WERI-Rb-1 (cell line): ENCODE data around the gene ZNF235.

ENCODE experiments used
- DNase-seq: peaks from one replicate; pipeline ENCODE4 v3.0.0-alpha.2; 2020
- H3K27ac ChIP-seq: fragments of 250-450 bp; sonication (Bioruptor Pico); 2 replicates; pipeline ENCODE4 v1.5.1; 2020; ENCODE audit warnings: mild to moderate bottlenecking, moderate library complexity
- H3K27me3 ChIP-seq: fragments of 250-450 bp; sonication (Bioruptor Pico); 2 replicates; pipeline ENCODE4 v1.5.1; 2021; ENCODE audit warnings: mild to moderate bottlenecking, low read depth, moderate library complexity; ENCODE audit not compliant: insufficient read depth, severe bottlenecking
- H3K36me3 ChIP-seq: fragments of 250-450 bp; sonication (Bioruptor Pico); 2 replicates; pipeline ENCODE4 v1.5.1; 2020; ENCODE audit warnings: mild to moderate bottlenecking, moderate library complexity
- H3K4me3 ChIP-seq: 2 replicates; pipeline ENCODE4 v1.5.1; 2011; ENCODE audit warnings: low read depth, mild to moderate bottlenecking, control low read depth, low read length
- H3K9me3 ChIP-seq: fragments of 250-450 bp; sonication (Bioruptor Pico); 2 replicates; pipeline ENCODE4 v1.5.1; 2021; ENCODE audit warnings: mild to moderate bottlenecking, moderate library complexity; ENCODE audit not compliant: severe bottlenecking
- CTCF ChIP-seq: IDR thresholded peaks from 2 replicates; pipeline ENCODE4 v1.5.1; 2011; ENCODE audit warnings: low read depth, mild to moderate bottlenecking, control low read depth, inconsistent platforms, low read length

Gene ZNF235

GRCh38 chr19:44332145-44332544, 27.3 kb upstream of the ZNF235 start:
- no peak for TF ChIP-seq CTCF
- no peak for DNase-seq
- Histone ChIP-seq H3K4me3 (no peak overlapping the region), H3K9me3 (peaks cover 15% of the 10 kb centered on the region), H3K27me3 (no peaks in the 10 kb centered on the region), H3K36me3 (peaks cover 83% of the 10 kb centered on the region), H3K27ac (no peak overlapping the region)

- Histone ChIP-seq H3K36me3 (no peaks in the 10 kb centered on the region), H3K9me3 (peaks cover 7% of the 10 kb centered on the region), H3K27me3 (no peaks in the 10 kb centered on the region), H3K4me3 (no peak overlapping the region), H3K27ac (no peak overlapping the region)
- no peak for DNase-seq
- TF ChIP-seq CTCF = no peak
Measured at GRCh38 chr19:44315883-44316282, 11.1 kb upstream of the ZNF235 start.

- Histone ChIP-seq H3K9me3 (peaks cover 5% of the 10 kb centered on the region), H3K27ac (no peak overlapping the region), H3K36me3 (no peaks in the 10 kb centered on the region), H3K27me3 (no peaks in the 10 kb centered on the region), H3K4me3 (no peak overlapping the region)
- no peak for DNase-seq
- no peak for TF ChIP-seq CTCF
Measured at GRCh38 chr19:44313231-44313630, 8.4 kb upstream of the ZNF235 start.

- H3K27ac ChIP-seq = no peak overlapping the region
- H3K27me3 ChIP-seq = no peaks in the 10 kb centered on the region
- no peak overlapping the region for H3K4me3 ChIP-seq
- H3K9me3 ChIP-seq = no peaks in the 10 kb centered on the region
- DNase-seq = no peak
- no peaks in the 10 kb centered on the region for H3K36me3 ChIP-seq
- TF ChIP-seq CTCF = no peak
Measured at GRCh38 chr19:44308011-44308410, 3.2 kb upstream of the ZNF235 start.

GRCh38 chr19:44306283-44306682, 1.5 kb upstream of the ZNF235 start:
- Histone ChIP-seq H3K36me3 (peaks cover 10% of the 10 kb centered on the region), H3K27me3 (no peaks in the 10 kb centered on the region), H3K27ac (no peak overlapping the region), H3K9me3 (no peaks in the 10 kb centered on the region), H3K4me3 (no peak overlapping the region)
- TF ChIP-seq CTCF = no peak
- DNase-seq = no peak

GRCh38 chr19:44305457-44305856, 632 bp upstream of the ZNF235 start:
- no peak for DNase-seq
- no peaks in the 10 kb centered on the region for H3K9me3 ChIP-seq
- no peaks in the 10 kb centered on the region for H3K27me3 ChIP-seq
- H3K36me3 ChIP-seq = peaks cover 10% of the 10 kb centered on the region
- TF ChIP-seq CTCF = no peak
- H3K27ac ChIP-seq = no peak overlapping the region
- no peak overlapping the region for H3K4me3 ChIP-seq
